B cell (primary cell): ENCODE results near the gene SPACA4.
A peak's percentile ranks its signal among the peaks of the same experiment; 100 is the strongest.

Source experiments
- EZH2 ChIP-seq: IDR thresholded peaks from 2 replicates; pipeline ENCODE4 v1.6.1; 2012; ENCODE audit warnings: borderline replicate concordance, low read depth, mild to moderate bottlenecking, moderate library complexity, low read length; ENCODE audit not compliant: insufficient read depth, poor library complexity, severe bottlenecking
- TF ChIP-seq, protein P1 (sequence below): fragments of 200-600 bp; IDR thresholded peaks from one replicate; pipeline ENCODE4 v1.8.0; 2022; ENCODE audit warnings: antibody characterized with exemption, mild to moderate bottlenecking

DNA sequence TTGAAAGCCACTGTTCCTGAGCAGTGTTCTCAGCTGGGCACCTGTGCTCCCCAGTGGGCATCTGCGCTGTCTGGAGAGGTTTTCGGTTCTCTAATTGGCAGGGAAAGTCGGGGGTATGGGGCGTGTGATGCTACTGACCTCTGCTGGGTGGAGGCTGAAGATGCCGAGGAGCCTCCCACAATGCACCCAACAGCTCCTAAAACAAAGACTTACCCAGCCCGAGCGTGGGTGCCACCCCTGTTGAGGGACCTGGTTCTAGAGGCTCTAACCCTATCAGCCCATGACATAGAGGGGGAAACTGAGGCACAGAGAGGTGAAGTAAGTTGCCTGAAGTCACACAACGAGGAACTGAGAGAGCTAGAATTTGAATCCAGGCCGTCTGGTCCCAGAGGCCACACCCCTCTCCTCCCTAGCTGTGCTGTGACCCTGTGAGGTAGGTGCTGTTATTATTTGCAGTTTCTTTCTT is 2.3 kb downstream of the SPACA4 start:
- TF ChIP-seq, protein P1, sequence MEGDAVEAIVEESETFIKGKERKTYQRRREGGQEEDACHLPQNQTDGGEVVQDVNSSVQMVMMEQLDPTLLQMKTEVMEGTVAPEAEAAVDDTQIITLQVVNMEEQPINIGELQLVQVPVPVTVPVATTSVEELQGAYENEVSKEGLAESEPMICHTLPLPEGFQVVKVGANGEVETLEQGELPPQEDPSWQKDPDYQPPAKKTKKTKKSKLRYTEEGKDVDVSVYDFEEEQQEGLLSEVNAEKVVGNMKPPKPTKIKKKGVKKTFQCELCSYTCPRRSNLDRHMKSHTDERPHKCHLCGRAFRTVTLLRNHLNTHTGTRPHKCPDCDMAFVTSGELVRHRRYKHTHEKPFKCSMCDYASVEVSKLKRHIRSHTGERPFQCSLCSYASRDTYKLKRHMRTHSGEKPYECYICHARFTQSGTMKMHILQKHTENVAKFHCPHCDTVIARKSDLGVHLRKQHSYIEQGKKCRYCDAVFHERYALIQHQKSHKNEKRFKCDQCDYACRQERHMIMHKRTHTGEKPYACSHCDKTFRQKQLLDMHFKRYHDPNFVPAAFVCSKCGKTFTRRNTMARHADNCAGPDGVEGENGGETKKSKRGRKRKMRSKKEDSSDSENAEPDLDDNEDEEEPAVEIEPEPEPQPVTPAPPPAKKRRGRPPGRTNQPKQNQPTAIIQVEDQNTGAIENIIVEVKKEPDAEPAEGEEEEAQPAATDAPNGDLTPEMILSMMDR = peak; percentile 69
- no peak for TF ChIP-seq EZH2
